Common myeloid progenitor, CD34-positive (primary cell): ENCODE measurements around the gene TRIP13.

Experiments
- CTCF ChIA-PET: fragments of 350-600 bp; sonication (Branson Sonifier 250); formaldehyde crosslinking; loops from one replicate; lab custom pipeline; 2021; ENCODE audit warnings: antibody characterized with exemption; lab: Charles Lee
- POLR2A ChIA-PET: fragments of 350-600 bp; sonication (Branson Sonifier 250); formaldehyde crosslinking; loops from one replicate; lab custom pipeline; 2021; ENCODE audit warnings: antibody characterized with exemption; lab: Charles Lee
- DNase-seq, 3 donors: peaks; one replicate each; pipeline versions ENCODE4 v3.0.0 to v3.0.0-alpha.2; 2013
- H3K27ac ChIP-seq, 2 experiments: 1 replicate in 1 of 2; 2 replicates in 1 of 2; pipeline ENCODE4 v1.7.0; 2013; ENCODE audit warnings: inconsistent platforms in 2 of 2, low read length in 2 of 2, mild to moderate bottlenecking in 2 of 2, low read depth in 1 of 2, moderate library complexity in 1 of 2; ENCODE audit not compliant: severe bottlenecking in 2 of 2, insufficient read depth in 1 of 2, poor library complexity in 1 of 2
- H3K27me3 ChIP-seq, 5 experiments: replicated peaks in 2 of 5; 1 replicate in 3 of 5; 2 replicates in 2 of 5; pipeline versions ENCODE4 v1.6.1 to v1.7.0; 2013; ENCODE audit warnings: low read length in 4 of 5, mild to moderate bottlenecking in 2 of 5, moderate library complexity in 2 of 5, inconsistent platforms in 1 of 5; ENCODE audit not compliant: insufficient read depth in 5 of 5, control insufficient read depth in 4 of 5
- H3K36me3 ChIP-seq, 4 experiments: 1 replicate in 2 of 4; 2 replicates in 2 of 4; pipeline versions ENCODE4 v1.6.1 to v1.7.0; 2013; ENCODE audit warnings: low read length in 3 of 4, control low read depth in 1 of 4, mild to moderate bottlenecking in 1 of 4; ENCODE audit not compliant: control insufficient read depth in 4 of 4, insufficient read depth in 4 of 4
- H3K4me1 ChIP-seq, 4 experiments: 1 replicate in 3 of 4; 2 replicates in 1 of 4; pipeline versions ENCODE4 v1.6.1 to v1.7.1; 2013; ENCODE audit warnings: low read length in 3 of 4, mild to moderate bottlenecking in 3 of 4, control low read depth in 1 of 4, inconsistent platforms in 1 of 4, moderate library complexity in 1 of 4; ENCODE audit not compliant: control insufficient read depth in 4 of 4, insufficient read depth in 4 of 4; ENCODE audit errors: control extremely low read depth in 1 of 4
- H3K4me3 ChIP-seq, 7 experiments: 1 replicate in 4 of 7; 2 replicates in 3 of 7; pipeline versions ENCODE4 v1.5.1 to v1.7.0; 2013; ENCODE audit warnings: mild to moderate bottlenecking in 7 of 7, low read length in 6 of 7, moderate library complexity in 6 of 7, inconsistent platforms in 2 of 7, low read depth in 2 of 7, control low read depth in 1 of 7; ENCODE audit not compliant: insufficient read depth in 4 of 7, control insufficient read depth in 1 of 7; ENCODE audit errors: extremely low read depth in 1 of 7
- H3K9me3 ChIP-seq, 5 experiments: 1 replicate in 4 of 5; 2 replicates in 1 of 5; pipeline versions ENCODE4 v1.6.1 to v1.7.1; 2013; ENCODE audit warnings: low read length in 4 of 5, mild to moderate bottlenecking in 2 of 5, inconsistent platforms in 1 of 5, low read depth in 1 of 5, moderate library complexity in 1 of 5; ENCODE audit not compliant: control insufficient read depth in 4 of 5, insufficient read depth in 2 of 5; ENCODE audit errors: control extremely low read depth in 1 of 5
- WGBS: methylation state at CpG from one replicate; pipeline ENCODE4 v1.1.5; 2013; ENCODE audit not compliant: insufficient coverage; 5-methylcytosine and 5-hydroxymethylcytosine counted together

TRIP13 gene

DNA sequence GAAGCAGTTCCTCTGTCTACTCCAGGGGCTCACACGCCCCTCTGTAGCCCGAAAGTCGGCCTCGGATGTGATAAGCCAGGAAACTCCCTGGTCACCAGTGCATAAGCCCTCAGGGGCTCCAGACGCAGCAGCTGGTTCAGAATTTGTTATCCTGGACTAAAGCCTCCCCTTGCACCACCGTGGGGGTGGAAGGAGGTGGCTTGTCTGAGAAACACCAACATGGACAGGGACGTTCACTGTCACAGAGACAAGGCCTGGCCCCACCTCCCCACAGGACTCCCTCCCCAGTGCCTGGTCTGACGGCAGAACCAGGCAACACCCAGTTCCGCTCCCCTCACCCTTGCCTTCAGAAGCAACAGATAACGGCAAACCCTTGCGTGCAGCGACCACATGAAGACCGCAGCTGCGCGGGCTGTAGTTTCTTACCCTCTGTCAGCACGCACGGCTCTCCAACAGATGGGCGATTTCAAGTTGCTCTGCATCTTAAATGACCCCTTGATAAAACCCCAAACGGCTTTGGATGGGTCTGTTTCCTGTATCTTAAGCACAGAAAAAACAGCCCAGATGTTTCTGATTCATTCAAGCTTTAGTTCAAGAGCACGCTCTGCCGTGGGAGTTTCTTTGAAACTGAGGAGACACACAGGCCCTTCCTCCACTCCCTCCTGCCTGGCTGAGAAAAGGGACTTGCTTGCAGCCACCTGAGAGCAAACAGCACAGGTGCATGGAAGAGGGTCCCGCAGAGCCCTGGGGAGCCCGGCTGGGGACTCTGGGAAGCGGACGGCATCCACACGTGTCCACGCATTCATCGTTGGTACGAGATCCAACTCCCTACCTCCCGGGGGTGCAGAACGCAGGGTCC lies 71.2 kb downstream of the TRIP13 start:
- ChIA-PET POLR2A (no interaction called here), CTCF (interaction anchor here (1.8 kb wide), 1 partner anchor 13 kb away, joined by 4 read pairs; no protein-coding TSS in a partner anchor)
- peak in 2 of 3 donors; percentile 48 to 61 for DNase-seq

DNA sequence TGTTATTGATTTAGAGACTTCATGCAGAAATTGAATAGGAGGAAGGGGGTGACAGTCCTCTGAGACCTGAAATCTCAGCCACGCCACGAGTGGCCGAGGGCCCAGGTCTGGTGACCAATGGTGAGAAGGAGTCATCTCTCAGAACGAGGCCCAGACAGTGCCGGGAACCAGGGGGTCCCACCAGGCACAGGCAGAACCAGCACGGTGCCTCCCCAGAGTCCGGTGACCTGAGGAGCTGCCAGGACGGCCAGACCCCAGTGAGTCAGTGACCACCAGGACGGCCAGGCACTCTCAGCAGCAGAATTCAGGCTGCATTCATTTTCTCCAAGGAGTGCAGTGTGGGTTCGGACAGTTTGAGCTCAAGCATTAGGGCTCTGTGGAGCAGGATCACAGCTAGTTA lies 72.1 kb downstream of the TRIP13 start:
- no peaks in the 10 kb centered on the region for H3K9me3 ChIP-seq
- no peak overlapping the region for H3K27ac ChIP-seq
- ChIA-PET CTCF (interaction anchor here (1.8 kb wide), 1 partner anchor 14 kb away, joined by 4 read pairs; no protein-coding TSS in a partner anchor), POLR2A (no interaction called here)
- H3K36me3 ChIP-seq, result no peaks in the 10 kb centered on the region
- H3K4me1 ChIP-seq, result no peaks in the 10 kb centered on the region
- no peak for DNase-seq
- WGBS, result 79% methylated on average over 10 of the region's 10 CpGs
- no peak overlapping the region for H3K4me3 ChIP-seq
- peaks cover 2 to 53% (median 27%) of the 10 kb centered on the region in 5 experiments for H3K27me3 ChIP-seq

More for the DNA sequence above, 71.2 kb downstream of the TRIP13 start:
- Histone ChIP-seq H3K9me3 (no peaks in the 10 kb centered on the region), H3K36me3 (no peaks in the 10 kb centered on the region), H3K27me3 (peaks cover 0 to 44% (median 20%) of the 10 kb centered on the region in 5 experiments), H3K27ac (no peak overlapping the region), H3K4me1 (no peaks in the 10 kb centered on the region), H3K4me3 (no peak overlapping the region)
- WGBS, result 87% methylated on average over 29 of the region's 31 CpGs

DNA sequence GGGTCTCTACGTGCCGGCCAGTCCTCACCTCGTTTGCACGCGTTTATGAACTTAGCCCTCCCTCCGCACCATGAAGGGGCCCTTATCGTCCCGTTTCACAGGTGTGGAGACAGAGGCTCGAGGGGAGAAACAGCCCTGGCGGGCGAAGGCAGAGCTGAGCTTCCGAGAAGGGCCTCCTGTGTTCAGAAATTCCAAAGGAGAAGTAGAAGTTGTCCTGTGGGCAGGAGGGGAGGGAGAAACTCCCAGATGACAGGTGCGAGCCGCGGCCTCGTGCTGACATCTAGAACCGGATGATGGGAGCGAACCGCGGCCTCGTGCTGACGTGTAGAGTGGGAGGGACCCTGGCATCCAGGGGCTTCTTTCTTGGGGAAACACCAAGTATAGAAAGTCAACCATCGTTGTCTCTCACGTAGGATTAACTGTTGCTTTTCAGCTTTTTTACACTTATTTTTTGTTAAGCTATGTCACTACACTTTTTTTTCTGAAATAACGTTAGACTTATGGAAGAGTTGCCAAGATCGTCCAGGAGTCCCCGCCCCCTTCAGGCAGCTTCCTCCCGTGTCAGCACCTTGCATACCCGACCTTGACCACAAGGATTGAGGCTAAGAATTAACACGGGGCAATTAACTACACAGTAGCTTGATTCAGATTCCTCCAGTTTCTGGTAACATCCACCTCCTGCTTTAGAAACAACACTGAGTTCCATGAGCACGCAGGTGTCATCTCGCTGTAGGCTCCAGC lies 73.1 kb downstream of the TRIP13 start:
- Histone ChIP-seq H3K27ac (no peak overlapping the region), H3K36me3 (no peaks in the 10 kb centered on the region), H3K27me3 (peaks cover 5 to 54% (median 26%) of the 10 kb centered on the region in 5 experiments), H3K4me3 (no peak overlapping the region), H3K4me1 (no peaks in the 10 kb centered on the region), H3K9me3 (no peaks in the 10 kb centered on the region)
- 83% methylated on average over 27 of the region's 32 CpGs for WGBS
- DNase-seq, result no peak
- POLR2A ChIA-PET, result no interaction called here
- CTCF ChIA-PET, result interaction anchor here (1.2 kb wide), 1 partner anchor 9 kb away, joined by 3 read pairs; no protein-coding TSS in a partner anchor

DNA sequence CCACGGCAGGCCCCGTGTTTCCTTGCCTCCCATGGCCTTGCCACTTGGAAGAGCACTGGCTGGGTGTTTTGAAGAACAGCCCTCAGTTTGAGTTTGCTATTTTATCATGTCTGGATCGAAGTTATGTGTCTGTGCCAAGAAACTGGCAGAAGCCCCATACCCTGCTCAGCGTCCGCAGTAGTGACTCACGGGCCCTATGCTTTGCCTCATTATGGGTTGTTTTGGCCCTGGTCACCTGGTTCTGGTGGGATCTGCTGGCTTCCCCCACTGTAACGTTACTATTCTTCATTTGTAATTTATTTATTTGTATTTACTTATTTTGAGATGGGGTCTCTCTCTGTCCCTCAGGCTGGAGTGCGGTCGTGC lies 73.6 kb downstream of the TRIP13 start:
- WGBS, result 93% methylated on average over 6 of the region's 9 CpGs
- POLR2A ChIA-PET, result no interaction called here
- H3K9me3 ChIP-seq, result no peaks in the 10 kb centered on the region
- H3K27ac ChIP-seq, result no peak overlapping the region
- no peaks in the 10 kb centered on the region for H3K36me3 ChIP-seq
- no peaks in the 10 kb centered on the region for H3K4me1 ChIP-seq
- CTCF ChIA-PET, result interaction anchor here (1.2 kb wide), 1 partner anchor 9 kb away, joined by 3 read pairs; no protein-coding TSS in a partner anchor
- no peak overlapping the region for H3K4me3 ChIP-seq
- no peak for DNase-seq
- H3K27me3 ChIP-seq, result peaks cover 5 to 52% (median 26%) of the 10 kb centered on the region in 5 experiments

DNA sequence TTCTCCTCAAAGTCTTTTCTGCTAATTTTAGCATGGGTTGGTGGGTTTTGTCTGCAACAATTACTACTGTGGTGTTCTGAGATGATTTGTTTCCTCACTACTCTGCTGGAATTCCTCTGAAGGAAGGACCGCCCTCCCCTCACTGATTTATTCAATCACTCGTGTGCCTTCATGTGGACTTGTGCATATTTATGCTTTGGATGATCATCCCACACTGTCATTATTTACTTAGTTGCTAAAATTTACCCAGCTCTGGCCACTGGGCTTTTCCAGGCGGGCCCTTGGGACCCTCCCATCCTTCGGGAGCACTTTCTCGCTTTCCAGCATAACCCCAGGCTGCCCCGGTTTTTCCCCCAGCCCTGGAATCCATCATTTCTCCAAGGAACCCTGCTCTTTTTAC lies 74.3 kb downstream of the TRIP13 start:
- ChIA-PET CTCF (interaction anchor here (1.2 kb wide), 1 partner anchor 10 kb away, joined by 3 read pairs; no protein-coding TSS in a partner anchor), POLR2A (no interaction called here)
- no peaks in the 10 kb centered on the region for H3K4me1 ChIP-seq
- peaks cover 0 to 3% (median 0%) of the 10 kb centered on the region in 5 experiments for H3K9me3 ChIP-seq
- no peak for DNase-seq
- H3K36me3 ChIP-seq, result no peaks in the 10 kb centered on the region
- WGBS, result 94% methylated on average over 6 of the region's 6 CpGs
- no peak overlapping the region for H3K4me3 ChIP-seq
- H3K27ac ChIP-seq, result no peak overlapping the region
- H3K27me3 ChIP-seq, result peaks cover 5 to 57% (median 26%) of the 10 kb centered on the region in 5 experiments
